ENCODE data around the gene GBA3. TPM values are rescaled to one million over a fixed set of nuclear protein-coding genes. Genes with fewer than 3 reads are reported as not detected.

GBA3 gene
- total and polyA plus RNA-seq, 7 donors = 0.33 to 17.3 (median 1.6) TPM; not detected in 2

GRCh38 chr4:22653752-22654151 lies 39.0 kb upstream of the GBA3 start:
- no peak for DNase-seq
- H3K4me1 ChIP-seq = no peaks in the 10 kb centered on the region
- WGBS, 2 donors = 86 to 93% methylated on average over 3 of the region's 3 CpGs
- no peaks in the 10 kb centered on the region for H3K9me3 ChIP-seq
- intact Hi-C loops (cut with DNase I) = no loop called here
- no peak overlapping the region for H3K4me3 ChIP-seq
- no peaks in the 10 kb centered on the region for H3K36me3 ChIP-seq
- H3K27me3 ChIP-seq = no peaks in the 10 kb centered on the region
- no peak for TF ChIP-seq POLR2A (IDR thresholded peaks at IDR 0.05)
- TF ChIP-seq EP300 (IDR thresholded peaks at IDR 0.05) = no peak
- no peak for TF ChIP-seq POLR2AphosphoS5 (IDR thresholded peaks at IDR 0.05)
- TF ChIP-seq, protein P1, sequence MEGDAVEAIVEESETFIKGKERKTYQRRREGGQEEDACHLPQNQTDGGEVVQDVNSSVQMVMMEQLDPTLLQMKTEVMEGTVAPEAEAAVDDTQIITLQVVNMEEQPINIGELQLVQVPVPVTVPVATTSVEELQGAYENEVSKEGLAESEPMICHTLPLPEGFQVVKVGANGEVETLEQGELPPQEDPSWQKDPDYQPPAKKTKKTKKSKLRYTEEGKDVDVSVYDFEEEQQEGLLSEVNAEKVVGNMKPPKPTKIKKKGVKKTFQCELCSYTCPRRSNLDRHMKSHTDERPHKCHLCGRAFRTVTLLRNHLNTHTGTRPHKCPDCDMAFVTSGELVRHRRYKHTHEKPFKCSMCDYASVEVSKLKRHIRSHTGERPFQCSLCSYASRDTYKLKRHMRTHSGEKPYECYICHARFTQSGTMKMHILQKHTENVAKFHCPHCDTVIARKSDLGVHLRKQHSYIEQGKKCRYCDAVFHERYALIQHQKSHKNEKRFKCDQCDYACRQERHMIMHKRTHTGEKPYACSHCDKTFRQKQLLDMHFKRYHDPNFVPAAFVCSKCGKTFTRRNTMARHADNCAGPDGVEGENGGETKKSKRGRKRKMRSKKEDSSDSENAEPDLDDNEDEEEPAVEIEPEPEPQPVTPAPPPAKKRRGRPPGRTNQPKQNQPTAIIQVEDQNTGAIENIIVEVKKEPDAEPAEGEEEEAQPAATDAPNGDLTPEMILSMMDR (IDR thresholded peaks at IDR 0.05) = no peak
- no peak overlapping the region for H3K27ac ChIP-seq

- DNase-seq = no peak
- no peaks in the 10 kb centered on the region for H3K9me3 ChIP-seq
- intact Hi-C loops (cut with DNase I) = no loop called here
- H3K27ac ChIP-seq = no peak overlapping the region
- peaks cover 0 to 4% (median under 1%) of the 10 kb centered on the region in 4 donors for H3K4me1 ChIP-seq
- WGBS, 2 donors = 85 to 88% methylated on average over 6 of the region's 6 CpGs
- no peaks in the 10 kb centered on the region for H3K36me3 ChIP-seq
- H3K4me3 ChIP-seq = no peak overlapping the region
- TF ChIP-seq, protein P1 (IDR thresholded peaks at IDR 0.05) = no peak
- TF ChIP-seq POLR2A (IDR thresholded peaks at IDR 0.05) = no peak
- TF ChIP-seq EP300 (IDR thresholded peaks at IDR 0.05) = no peak
- TF ChIP-seq POLR2AphosphoS5 (IDR thresholded peaks at IDR 0.05) = no peak
- no peaks in the 10 kb centered on the region for H3K27me3 ChIP-seq
Measured at GRCh38 chr4:22661443-22661842, 31.3 kb upstream of the GBA3 start.

DNA sequence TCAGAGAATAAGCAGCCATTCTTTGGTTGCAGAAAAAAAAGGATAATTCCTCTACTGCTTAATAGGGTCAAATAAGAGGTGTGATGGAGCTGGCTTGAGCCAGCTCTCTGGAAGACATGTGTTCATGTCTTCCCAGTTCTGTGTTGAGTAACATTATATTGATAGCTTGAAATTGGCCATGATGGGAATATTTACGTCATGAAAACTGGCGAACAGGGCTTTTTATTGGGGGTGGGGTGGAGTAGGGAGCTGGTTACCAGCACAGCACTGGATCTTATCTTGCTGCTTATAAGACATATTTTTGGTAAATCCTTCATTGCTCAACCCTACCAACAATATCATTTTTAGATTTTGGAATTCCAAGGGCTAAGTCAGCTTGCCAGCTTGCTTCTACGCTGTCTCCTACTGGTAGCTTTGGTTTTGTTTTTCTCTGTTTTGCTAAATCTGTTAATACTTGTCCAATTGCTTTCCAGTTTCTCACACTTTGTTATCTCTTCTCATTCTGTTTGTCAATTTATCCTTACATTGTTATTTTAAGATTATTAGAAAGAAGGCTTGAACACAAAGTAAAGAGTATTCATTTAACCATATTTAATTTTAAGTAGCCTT lies 25.3 kb upstream of the GBA3 start:
- no peaks in the 10 kb centered on the region for H3K9me3 ChIP-seq
- intact Hi-C loops (cut with DNase I) = no loop called here

GRCh38 chr4:22668301-22668700 lies 24.4 kb upstream of the GBA3 start:
- Histone ChIP-seq H3K27ac (no peak overlapping the region), H3K9me3 (no peaks in the 10 kb centered on the region)
- TF ChIP-seq POLR2A (IDR thresholded peaks at IDR 0.05) (no peak), EP300 (IDR thresholded peaks at IDR 0.05) (no peak), POLR2AphosphoS5 (IDR thresholded peaks at IDR 0.05) (no peak)
- TF ChIP-seq, protein P1 (IDR thresholded peaks at IDR 0.05) = no peak

More for the DNA sequence above, 25.3 kb upstream of the GBA3 start:
- Histone ChIP-seq H3K4me3 (no peak overlapping the region), H3K36me3 (no peaks in the 10 kb centered on the region), H3K27me3 (no peaks in the 10 kb centered on the region), H3K27ac (no peak overlapping the region), H3K4me1 (peaks cover 0 to 12% (median 7%) of the 10 kb centered on the region in 4 donors)
- 90 to 91% methylated on average over 3 of the region's 3 CpGs for WGBS, 2 donors
- no peak for DNase-seq
- no peak for TF ChIP-seq POLR2AphosphoS5 (IDR thresholded peaks at IDR 0.05)
- TF ChIP-seq EP300 (IDR thresholded peaks at IDR 0.05) = no peak
- TF ChIP-seq, protein P1 (IDR thresholded peaks at IDR 0.05) = no peak
- TF ChIP-seq POLR2A (IDR thresholded peaks at IDR 0.05) = no peak

DNA sequence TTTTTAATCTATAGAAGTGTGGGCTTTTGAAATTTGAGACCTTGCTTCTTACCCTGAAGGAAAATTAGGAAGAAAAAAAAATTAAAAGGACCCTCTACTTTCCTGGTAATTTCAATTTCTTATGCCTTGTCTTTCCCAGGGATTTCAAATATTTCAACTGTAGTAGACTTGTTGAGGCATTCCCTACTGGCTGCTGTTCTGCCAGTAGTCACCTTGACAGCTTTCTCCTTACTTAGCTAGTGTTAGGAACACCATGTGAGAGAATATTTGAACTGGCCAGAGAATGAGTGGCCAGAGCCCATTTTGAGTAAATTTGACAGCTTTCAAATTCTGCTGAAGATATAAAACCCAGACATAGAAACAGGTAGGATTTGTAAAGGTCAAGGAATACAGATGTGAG lies 24.0 kb upstream of the GBA3 start:
- DNase-seq = no peak
- no peaks in the 10 kb centered on the region for H3K27me3 ChIP-seq
- no peak for TF ChIP-seq EP300 (IDR thresholded peaks at IDR 0.05)

More at GRCh38 chr4:22668301-22668700, 24.4 kb upstream of the GBA3 start:
- DNase-seq = no peak
- intact Hi-C loops (cut with DNase I) = no loop called here
- no peaks in the 10 kb centered on the region for H3K27me3 ChIP-seq
- no peaks in the 10 kb centered on the region for H3K36me3 ChIP-seq
- no peak overlapping the region for H3K4me3 ChIP-seq
- peaks cover 0 to 12% (median 7%) of the 10 kb centered on the region in 4 donors for H3K4me1 ChIP-seq

More for the DNA sequence above, 24.0 kb upstream of the GBA3 start:
- Histone ChIP-seq H3K4me3 (no peak overlapping the region), H3K4me1 (peaks cover 0 to 12% (median 7%) of the 10 kb centered on the region in 4 donors), H3K9me3 (no peaks in the 10 kb centered on the region), H3K36me3 (no peaks in the 10 kb centered on the region), H3K27ac (no peak overlapping the region)
- intact Hi-C loops (cut with DNase I) = no loop called here
